Measurements from ENCODE around the gene DYDC1. TPM values are rescaled to one million over a fixed set of nuclear protein-coding genes. Genes with fewer than 3 reads are reported as not detected.

The DYDC1 gene
- total and polyA plus RNA-seq, 2 of the 13 experiments (the other 11 are each of a cell fraction or from before 2014, with no cell fraction given): not detected

- no peak for TF ChIP-seq ZNF383 (CRISPR knock-in tag; IDR thresholded peaks at IDR 0.05; ENCODE audit: borderline replicate concordance)
- peak; percentile 79 for TF ChIP-seq CREM (IDR thresholded peaks at IDR 0.05)
- no peak for TF ChIP-seq CREM (CRISPR knock-in tag; IDR thresholded peaks at IDR 0.05)
- peak; percentile 92 for TF ChIP-seq NCOA2 (CRISPR knock-in tag; IDR thresholded peaks at IDR 0.05)
- no peak for TF ChIP-seq LCORL (IDR thresholded peaks at IDR 0.05)
- peak; percentile 77 for TF ChIP-seq LCORL (CRISPR knock-in tag; IDR thresholded peaks at IDR 0.05)
- TF ChIP-seq TBX2 (CRISPR knock-in tag; IDR thresholded peaks at IDR 0.05; ENCODE audit: borderline replicate concordance): peak; percentile 78
- no peak for TF ChIP-seq RBFOX2 (IDR thresholded peaks at IDR 0.05; ENCODE audit: low read depth, low read length)
- TF ChIP-seq MAX (IDR thresholded peaks at IDR 0.05): peak; percentile 28; the same call in 1 of the 2 replicates
- TF ChIP-seq NFYC (CRISPR knock-in tag; IDR thresholded peaks at IDR 0.05): peak; percentile 24; the same call in 1 of the 2 replicates
- peak; percentile 99 for TF ChIP-seq SNAPC4 (CRISPR knock-in tag; IDR thresholded peaks at IDR 0.05)
- 0 out of 2 replicates have a peak, but pooled peaks have one; percentile 30 for TF ChIP-seq ATF2 (CRISPR knock-in tag; IDR thresholded peaks at IDR 0.05)
- TF ChIP-seq NR2F6 (IDR thresholded peaks at IDR 0.05): peak; percentile 79
- peak; percentile 72 for TF ChIP-seq NR2F6 (CRISPR knock-in tag; IDR thresholded peaks at IDR 0.05)
- TF ChIP-seq HNF1A (IDR thresholded peaks at IDR 0.05; ENCODE audit: low read depth): peak; percentile 92
- peak; percentile 91 for TF ChIP-seq HNF1A (CRISPR knock-in tag; IDR thresholded peaks at IDR 0.05; ENCODE audit: borderline replicate concordance)
- TF ChIP-seq MLX (CRISPR knock-in tag; IDR thresholded peaks at IDR 0.05): peak; percentile 19; the same call in 1 of the 2 replicates
- TF ChIP-seq ATRX (CRISPR knock-in tag; IDR thresholded peaks at IDR 0.05; ENCODE audit: borderline replicate concordance): no peak
These were observed 65.9 kb downstream of the DYDC1 start (continued) for GRCh38 chr10:80290474-80291220.

All from HepG2 (cell line).